ENCODE data around the gene PALLD. TPM values are rescaled to one million over a fixed set of nuclear protein-coding genes. Genes with fewer than 3 reads are reported as not detected.

PALLD gene
- total and polyA plus RNA-seq, 2 donors = 441 to 760 TPM

DNA sequence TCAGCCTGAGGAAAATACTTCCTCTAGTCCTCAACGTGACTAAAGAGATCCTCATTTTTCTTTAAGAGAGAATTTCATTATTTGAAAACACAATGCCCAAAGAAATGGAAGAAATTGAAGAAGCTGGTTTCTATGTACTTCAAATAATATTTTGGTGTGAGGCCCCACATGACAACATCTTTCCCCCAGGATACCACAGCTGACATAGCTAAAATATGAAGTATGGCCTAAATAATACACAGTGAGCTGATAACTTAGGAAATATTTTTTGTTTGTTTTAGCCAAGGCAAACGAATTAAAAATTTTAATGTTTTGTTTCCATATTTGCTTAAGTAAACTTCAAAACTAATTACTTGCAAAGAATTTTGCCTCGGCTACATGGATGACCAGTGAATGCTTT is 364.0 kb downstream of the PALLD start:
- WGBS = 41% methylated on average over 3 of the region's 3 CpGs
- Histone ChIP-seq H3K4me3 (ENCODE audit: low read depth, low read length) (no peak overlapping the region), H3K27ac (ENCODE audit: low read depth) (no peak overlapping the region), H3K4me1 (ENCODE audit: insufficient read depth) (no peaks in the 10 kb centered on the region), H3K36me3 (ENCODE audit: insufficient read depth) (no peaks in the 10 kb centered on the region)
- no peak for DNase-seq (ENCODE audit: extremely low spot score)

GRCh38 chr4:168863719-168864647 is 367.1 kb downstream of the PALLD start:
- H3K4me1 ChIP-seq (ENCODE audit: insufficient read depth) = no peaks in the 10 kb centered on the region
- no peak overlapping the region for H3K4me3 ChIP-seq (ENCODE audit: low read depth, low read length)
- H3K27ac ChIP-seq (ENCODE audit: low read depth) = no peak overlapping the region
- H3K36me3 ChIP-seq (ENCODE audit: insufficient read depth) = no peaks in the 10 kb centered on the region
- 52% methylated on average over 10 of the region's 10 CpGs for WGBS
- no peak for DNase-seq (ENCODE audit: extremely low spot score)

DNA sequence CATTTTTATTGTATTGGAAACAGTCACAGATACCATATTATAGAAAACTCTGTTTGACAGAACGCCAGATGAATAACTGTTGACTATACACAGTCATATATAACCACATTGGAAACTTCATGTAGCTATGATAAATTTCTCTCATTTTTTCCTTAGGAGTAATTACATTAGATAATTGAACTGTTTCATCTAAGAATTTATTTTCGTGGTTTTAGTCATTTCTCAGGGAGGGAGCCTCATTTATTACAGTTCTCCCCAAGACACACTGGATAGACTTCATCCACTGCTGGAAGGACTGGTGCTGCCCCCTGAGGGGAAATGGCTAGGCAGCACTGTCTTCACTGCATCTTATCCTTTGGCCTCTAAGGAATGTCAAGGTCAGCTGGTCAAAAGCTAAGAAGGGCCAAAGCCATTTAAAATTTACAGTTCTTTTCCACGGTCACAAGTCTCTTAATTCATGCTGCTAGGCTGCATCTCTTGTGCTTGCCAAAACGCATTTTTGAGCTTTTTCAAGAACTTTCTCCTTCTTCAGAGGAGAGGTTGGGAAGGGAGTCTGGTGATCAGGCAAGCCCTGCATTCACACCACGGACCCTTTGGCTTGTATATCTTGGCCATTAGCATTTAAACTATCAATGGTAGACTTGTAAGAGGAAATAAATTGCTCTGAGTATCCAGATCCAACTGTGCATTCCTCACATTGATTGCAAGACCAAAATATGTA is 368.1 kb downstream of the PALLD start:
- 42% methylated on average over 5 of the region's 5 CpGs for WGBS
- Histone ChIP-seq H3K27ac (ENCODE audit: low read depth) (no peak overlapping the region), H3K4me1 (ENCODE audit: insufficient read depth) (no peaks in the 10 kb centered on the region), H3K4me3 (ENCODE audit: low read depth, low read length) (no peak overlapping the region), H3K36me3 (ENCODE audit: insufficient read depth) (no peaks in the 10 kb centered on the region)
- no peak for DNase-seq (ENCODE audit: extremely low spot score)

DNA sequence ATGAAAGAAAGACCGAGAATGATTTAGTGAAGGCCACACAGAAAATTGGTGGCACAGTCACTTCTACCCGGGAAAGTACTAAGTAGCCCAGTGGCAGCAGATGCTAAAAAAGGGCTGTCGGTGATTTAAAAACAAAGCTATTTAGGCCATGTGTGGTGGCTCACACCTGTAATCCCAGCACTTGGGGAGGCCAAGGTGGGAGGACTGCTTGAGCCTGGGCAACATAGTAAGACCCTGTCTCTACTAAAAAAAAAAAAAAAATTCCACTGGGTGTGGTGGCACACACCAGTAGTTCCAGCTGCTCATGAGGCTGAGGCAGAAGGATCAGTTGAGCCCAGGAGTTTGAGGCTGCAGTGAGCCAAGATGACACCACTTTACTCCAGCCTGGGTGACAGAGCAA is 369.0 kb downstream of the PALLD start:
- WGBS = 87% methylated on average over 3 of the region's 3 CpGs
- DNase-seq (ENCODE audit: extremely low spot score) = no peak
- Histone ChIP-seq H3K36me3 (ENCODE audit: insufficient read depth) (no peaks in the 10 kb centered on the region), H3K4me1 (ENCODE audit: insufficient read depth) (no peaks in the 10 kb centered on the region), H3K4me3 (ENCODE audit: low read depth, low read length) (no peak overlapping the region), H3K27ac (ENCODE audit: low read depth) (no peak overlapping the region)

GRCh38 chr4:168866635-168867034 is 369.8 kb downstream of the PALLD start:
- WGBS = 84% methylated on average over 4 of the region's 4 CpGs
- DNase-seq (ENCODE audit: extremely low spot score) = no peak
- H3K4me1 ChIP-seq (ENCODE audit: insufficient read depth) = no peaks in the 10 kb centered on the region
- no peaks in the 10 kb centered on the region for H3K36me3 ChIP-seq (ENCODE audit: insufficient read depth)
- no peak overlapping the region for H3K4me3 ChIP-seq (ENCODE audit: low read depth, low read length)
- no peak overlapping the region for H3K27ac ChIP-seq (ENCODE audit: low read depth)

- no peaks in the 10 kb centered on the region for H3K36me3 ChIP-seq (ENCODE audit: insufficient read depth)
- H3K4me3 ChIP-seq (ENCODE audit: low read depth, low read length) = no peak overlapping the region
- H3K4me1 ChIP-seq (ENCODE audit: insufficient read depth) = no peaks in the 10 kb centered on the region
- no peak for DNase-seq (ENCODE audit: extremely low spot score)
- H3K27ac ChIP-seq (ENCODE audit: low read depth) = no peak overlapping the region
- 89% methylated on average over 2 of the region's 2 CpGs for WGBS
Measured at GRCh38 chr4:168867128-168867527, 370.3 kb downstream of the PALLD start.

GRCh38 chr4:168868044-168868781 is 371.4 kb downstream of the PALLD start:
- no peaks in the 10 kb centered on the region for H3K36me3 ChIP-seq (ENCODE audit: insufficient read depth)
- DNase-seq (ENCODE audit: extremely low spot score) = no peak
- WGBS = 65% methylated on average over 5 of the region's 5 CpGs
- no peaks in the 10 kb centered on the region for H3K4me1 ChIP-seq (ENCODE audit: insufficient read depth)
- H3K4me3 ChIP-seq (ENCODE audit: low read depth, low read length) = no peak overlapping the region
- H3K27ac ChIP-seq (ENCODE audit: low read depth) = peak overlapping the region; percentile 41

- Histone ChIP-seq H3K4me3 (ENCODE audit: low read depth, low read length) (no peak overlapping the region), H3K4me1 (ENCODE audit: insufficient read depth) (no peaks in the 10 kb centered on the region), H3K36me3 (ENCODE audit: insufficient read depth) (no peaks in the 10 kb centered on the region), H3K27ac (ENCODE audit: low read depth) (no peak overlapping the region)
- DNase-seq (ENCODE audit: extremely low spot score) = no peak
- WGBS = 73% methylated on average over 5 of the region's 5 CpGs
Measured at GRCh38 chr4:168868802-168869201, 371.9 kb downstream of the PALLD start.

GRCh38 chr4:168870004-168870403 is 373.2 kb downstream of the PALLD start:
- Histone ChIP-seq H3K4me3 (ENCODE audit: low read depth, low read length) (no peak overlapping the region), H3K27ac (ENCODE audit: low read depth) (no peak overlapping the region), H3K36me3 (ENCODE audit: insufficient read depth) (no peaks in the 10 kb centered on the region), H3K4me1 (ENCODE audit: insufficient read depth) (no peaks in the 10 kb centered on the region)
- DNase-seq (ENCODE audit: extremely low spot score) = no peak
- WGBS = 46% methylated on average over 1 of the region's 1 CpG

- no peak overlapping the region for H3K27ac ChIP-seq (ENCODE audit: low read depth)
- no peak for DNase-seq (ENCODE audit: extremely low spot score)
- no peak overlapping the region for H3K4me3 ChIP-seq (ENCODE audit: low read depth, low read length)
- WGBS = 35% methylated on average over 4 of the region's 4 CpGs
- H3K36me3 ChIP-seq (ENCODE audit: insufficient read depth) = no peaks in the 10 kb centered on the region
- H3K4me1 ChIP-seq (ENCODE audit: insufficient read depth) = no peaks in the 10 kb centered on the region
Measured at GRCh38 chr4:168871632-168872031, 374.8 kb downstream of the PALLD start.

GRCh38 chr4:168874083-168874482 is 377.2 kb downstream of the PALLD start:
- WGBS = 56% methylated on average over 2 of the region's 2 CpGs
- no peak overlapping the region for H3K27ac ChIP-seq (ENCODE audit: low read depth)
- no peaks in the 10 kb centered on the region for H3K36me3 ChIP-seq (ENCODE audit: insufficient read depth)
- H3K4me3 ChIP-seq (ENCODE audit: low read depth, low read length) = no peak overlapping the region
- DNase-seq (ENCODE audit: extremely low spot score) = no peak
- H3K4me1 ChIP-seq (ENCODE audit: insufficient read depth) = no peaks in the 10 kb centered on the region

GRCh38 chr4:168876106-168876505 is 379.3 kb downstream of the PALLD start:
- no peaks in the 10 kb centered on the region for H3K36me3 ChIP-seq (ENCODE audit: insufficient read depth)
- H3K4me3 ChIP-seq (ENCODE audit: low read depth, low read length) = no peak overlapping the region
- WGBS = 28% methylated on average over 1 of the region's 1 CpG
- no peaks in the 10 kb centered on the region for H3K4me1 ChIP-seq (ENCODE audit: insufficient read depth)
- DNase-seq (ENCODE audit: extremely low spot score) = no peak
- no peak overlapping the region for H3K27ac ChIP-seq (ENCODE audit: low read depth)

Data from urinary bladder (tissue), 4 donors.